Fibroblast of villous mesenchyme (primary cell): ENCODE data around the gene LRIT3. TPM values are rescaled to one million over a fixed set of nuclear protein-coding genes. Genes with fewer than 3 reads are reported as not detected.
"Not testable (repeated sequence)": the region's sequence is repeated elsewhere in the genome, so short reads cannot be mapped to it uniquely, and the experiment has no call there.

Source experiments
- DNase-seq: peaks from one replicate; pipeline ENCODE4 v3.0.0-alpha.2; 2010; ENCODE audit warnings: low read depth
- H3K4me3 ChIP-seq: 2 replicates; pipeline ENCODE4 v1.5.1; 2011; ENCODE audit warnings: low read depth, mild to moderate bottlenecking, low read length
- total RNA-seq: library from RNA; depleted of rRNA; stranded (reverse); fragments of >200 nt; gene quantifications from 2 replicates; pipeline ENCODE4 v1.2.3, GENCODE V29; 2012
- TF ChIP-seq, protein P1 (sequence below): IDR thresholded peaks from 2 replicates; pipeline ENCODE4 v1.5.1; 2012; ENCODE audit warnings: low read depth, mild to moderate bottlenecking, low read length; ENCODE audit not compliant: insufficient read depth

LRIT3 gene
- total RNA-seq, 1 donor: not detected

GRCh38 chr4:109848501-109848900, 594 bp downstream of the LRIT3 start:
- no peak for DNase-seq
- TF ChIP-seq, protein P1, sequence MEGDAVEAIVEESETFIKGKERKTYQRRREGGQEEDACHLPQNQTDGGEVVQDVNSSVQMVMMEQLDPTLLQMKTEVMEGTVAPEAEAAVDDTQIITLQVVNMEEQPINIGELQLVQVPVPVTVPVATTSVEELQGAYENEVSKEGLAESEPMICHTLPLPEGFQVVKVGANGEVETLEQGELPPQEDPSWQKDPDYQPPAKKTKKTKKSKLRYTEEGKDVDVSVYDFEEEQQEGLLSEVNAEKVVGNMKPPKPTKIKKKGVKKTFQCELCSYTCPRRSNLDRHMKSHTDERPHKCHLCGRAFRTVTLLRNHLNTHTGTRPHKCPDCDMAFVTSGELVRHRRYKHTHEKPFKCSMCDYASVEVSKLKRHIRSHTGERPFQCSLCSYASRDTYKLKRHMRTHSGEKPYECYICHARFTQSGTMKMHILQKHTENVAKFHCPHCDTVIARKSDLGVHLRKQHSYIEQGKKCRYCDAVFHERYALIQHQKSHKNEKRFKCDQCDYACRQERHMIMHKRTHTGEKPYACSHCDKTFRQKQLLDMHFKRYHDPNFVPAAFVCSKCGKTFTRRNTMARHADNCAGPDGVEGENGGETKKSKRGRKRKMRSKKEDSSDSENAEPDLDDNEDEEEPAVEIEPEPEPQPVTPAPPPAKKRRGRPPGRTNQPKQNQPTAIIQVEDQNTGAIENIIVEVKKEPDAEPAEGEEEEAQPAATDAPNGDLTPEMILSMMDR: no peak
- H3K4me3 ChIP-seq: no peak overlapping the region

DNA sequence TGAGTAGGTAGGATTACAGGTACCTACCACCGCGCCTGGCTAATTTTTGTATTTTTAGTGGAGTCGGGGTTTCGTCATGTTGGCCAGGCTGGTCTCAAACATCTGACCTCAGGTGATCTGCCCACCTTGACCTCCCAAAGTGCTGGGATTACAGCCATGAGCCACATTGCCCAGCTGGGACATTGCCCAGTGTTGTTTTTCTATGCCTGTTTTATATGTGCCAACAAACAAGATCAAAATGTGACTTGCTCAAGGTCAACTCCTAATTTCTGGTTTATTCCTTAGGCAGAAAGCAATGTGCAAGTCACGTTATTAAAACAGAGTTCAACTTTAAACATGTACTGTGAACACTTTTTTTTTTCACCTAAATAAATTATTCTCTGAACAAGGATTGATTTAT, 2.7 kb downstream of the LRIT3 start:
- TF ChIP-seq, protein P1: no peak

DNA sequence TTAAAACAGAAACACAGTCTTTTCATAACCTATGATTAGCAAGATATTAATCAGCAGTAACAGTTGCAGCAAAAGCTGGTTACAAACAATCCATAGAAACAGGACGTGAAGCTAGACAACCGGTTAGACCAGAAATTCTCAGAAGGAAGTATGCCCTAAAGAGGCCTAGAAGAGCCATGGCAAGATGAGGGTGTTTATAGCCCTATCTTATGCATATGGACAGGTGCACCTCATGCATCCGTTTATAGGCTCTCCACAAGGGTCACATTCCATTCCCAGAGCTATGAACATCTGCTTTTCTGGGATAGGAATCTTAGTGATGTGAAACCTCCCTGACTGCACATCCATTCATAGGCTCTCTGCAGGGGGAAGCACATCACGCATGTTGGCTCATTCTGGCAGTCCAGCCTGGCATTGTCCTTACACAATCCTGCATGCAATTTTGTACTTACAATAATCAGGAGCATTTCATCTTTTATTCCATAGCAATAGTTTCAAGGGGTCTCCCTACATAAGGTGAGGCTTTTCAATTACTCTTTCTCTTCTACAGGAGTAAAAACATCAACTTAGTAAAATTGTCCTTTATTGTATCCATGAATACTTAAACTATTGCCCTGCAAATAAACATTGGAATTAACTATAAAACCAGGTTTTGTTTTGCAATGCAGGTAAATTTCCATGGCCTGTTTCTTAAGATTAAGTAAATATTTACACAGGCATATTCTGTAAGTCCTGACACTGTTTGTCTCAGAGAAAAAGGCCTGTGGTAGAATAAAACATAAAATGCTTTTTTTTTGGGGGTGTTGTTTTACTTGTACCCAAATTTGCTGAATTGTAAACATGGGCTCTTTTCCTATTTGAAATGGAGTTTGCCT, 11.8 kb downstream of the LRIT3 start:
- DNase-seq, H3K4me3 ChIP-seq: not testable (repeated sequence)

More for the DNA sequence above, 2.7 kb downstream of the LRIT3 start:
- DNase-seq: no peak
- H3K4me3 ChIP-seq: no peak overlapping the region

DNA sequence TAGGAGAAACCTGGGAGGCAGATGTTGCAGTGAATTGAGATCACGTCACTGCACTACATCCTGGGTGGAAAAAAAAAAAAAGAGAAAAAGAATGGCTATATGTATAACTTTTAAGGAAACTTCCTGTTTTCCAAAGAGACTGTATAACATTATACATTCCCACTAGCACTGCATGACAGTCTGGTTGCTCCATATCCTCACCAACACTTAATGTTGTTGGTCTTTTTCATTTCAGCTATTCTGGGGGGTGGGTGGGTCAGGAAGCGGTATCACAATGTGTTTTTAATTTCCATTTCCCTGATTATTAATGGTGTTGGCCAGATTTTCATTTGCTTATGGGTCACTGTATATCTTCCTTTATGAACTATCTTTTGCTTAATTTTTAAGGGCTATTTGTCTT, 13.4 kb downstream of the LRIT3 start:
- no peak overlapping the region for H3K4me3 ChIP-seq
- TF ChIP-seq, protein P1: no peak
- DNase-seq: no peak

GRCh38 chr4:109861916-109862511, 14.1 kb downstream of the LRIT3 start:
- TF ChIP-seq, protein P1: no peak
- DNase-seq: no peak
- no peak overlapping the region for H3K4me3 ChIP-seq

- H3K4me3 ChIP-seq: no peak overlapping the region
- DNase-seq: no peak
- TF ChIP-seq, protein P1: no peak
These were observed 16.2 kb downstream of the LRIT3 start for GRCh38 chr4:109864134-109864533.

DNA sequence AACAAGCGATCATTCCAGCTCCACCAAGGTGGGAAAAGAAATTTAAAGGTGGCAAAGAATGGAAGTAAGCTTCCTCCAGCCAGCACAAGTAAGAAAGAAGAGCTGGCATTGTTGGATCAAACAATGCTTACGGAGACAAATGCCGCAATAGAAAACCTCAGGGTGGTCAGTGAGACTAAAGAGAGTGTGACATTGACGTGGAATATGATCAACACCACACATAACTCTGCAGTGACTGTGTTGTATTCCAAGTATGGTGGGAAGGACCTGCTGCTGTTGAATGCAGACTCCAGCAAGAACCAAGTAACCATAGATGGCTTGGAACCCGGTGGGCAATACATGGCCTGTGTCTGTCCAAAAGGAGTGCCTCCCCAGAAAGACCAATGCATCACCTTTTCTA, 22.2 kb downstream of the LRIT3 start:
- H3K4me3 ChIP-seq: no peak overlapping the region
- DNase-seq: no peak
- TF ChIP-seq, protein P1: no peak
